GM19438 (cell line): Measurements from ENCODE around the gene TXNDC15.
"Not testable (repeated sequence)": the region's sequence is repeated elsewhere in the genome, so short reads cannot be mapped to it uniquely, and the experiment has no call there.

Source experiments
- ATAC-seq: cut with Tn5 transposase; IDR thresholded peaks from one replicate; pipeline ENCODE4 v1.9.1; 2021; ENCODE audit warnings: low read depth; ENCODE audit not compliant: unreplicated experiment

Gene TXNDC15

DNA sequence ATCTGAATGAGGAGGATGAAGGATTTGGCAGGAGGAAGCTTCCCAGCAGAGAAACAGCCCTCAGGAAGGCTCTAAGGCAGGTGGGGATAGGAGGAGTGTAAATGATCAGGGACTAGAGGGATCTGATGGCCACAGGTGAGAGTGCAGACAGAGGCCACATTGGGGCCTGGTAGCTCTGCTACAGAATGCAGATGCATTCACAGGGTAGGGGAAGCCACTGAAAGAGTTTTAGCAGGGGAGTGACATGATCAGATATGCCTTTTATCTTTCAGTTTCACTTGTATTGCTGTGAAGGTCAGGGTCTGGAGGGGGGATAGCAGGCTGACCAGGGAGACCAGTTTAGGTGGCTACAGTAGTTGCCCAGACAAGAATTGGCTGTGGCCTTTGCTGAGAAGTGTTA is 3.0 kb downstream of the TXNDC15 start:
- no peak for ATAC-seq

DNA sequence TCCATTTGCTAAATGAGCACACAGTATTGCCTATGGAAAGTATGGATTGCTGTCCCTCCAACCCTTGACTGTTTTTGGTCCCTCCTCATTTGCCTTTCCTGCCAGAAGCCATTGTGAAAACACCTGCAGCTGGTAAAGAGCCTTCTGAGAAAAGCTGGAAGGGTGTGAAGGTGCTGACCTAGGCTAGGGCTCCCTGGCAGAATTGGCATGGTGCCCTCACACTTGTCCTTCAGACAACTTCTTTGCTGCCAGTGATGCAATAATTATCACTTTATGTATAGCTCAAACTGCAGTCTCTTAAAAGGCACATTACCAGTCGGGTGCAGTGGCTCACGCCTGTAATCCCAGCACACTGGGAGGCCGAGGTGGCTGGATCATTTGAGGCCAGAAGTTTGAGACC is 4.2 kb downstream of the TXNDC15 start:
- ATAC-seq = no peak

DNA sequence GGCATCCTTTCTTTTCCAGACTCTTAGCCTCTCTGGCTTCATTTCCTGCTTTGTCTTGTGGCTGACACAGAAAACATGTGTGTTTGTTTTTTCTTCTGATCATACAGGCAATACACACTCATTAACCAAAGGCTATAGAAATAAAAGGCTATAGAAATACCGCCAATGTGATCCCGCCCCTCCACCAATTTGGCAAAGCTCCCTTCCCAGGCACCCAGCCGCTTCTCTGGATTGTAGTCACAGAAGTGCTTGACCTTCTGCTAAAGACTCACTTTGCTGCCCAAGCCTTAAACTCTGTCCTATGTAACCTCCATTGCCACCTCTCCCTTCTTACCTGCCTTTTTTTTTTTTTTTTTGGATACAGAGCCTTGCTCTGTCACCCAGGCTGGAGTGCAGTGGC is 5.3 kb downstream of the TXNDC15 start:
- no peak for ATAC-seq

DNA sequence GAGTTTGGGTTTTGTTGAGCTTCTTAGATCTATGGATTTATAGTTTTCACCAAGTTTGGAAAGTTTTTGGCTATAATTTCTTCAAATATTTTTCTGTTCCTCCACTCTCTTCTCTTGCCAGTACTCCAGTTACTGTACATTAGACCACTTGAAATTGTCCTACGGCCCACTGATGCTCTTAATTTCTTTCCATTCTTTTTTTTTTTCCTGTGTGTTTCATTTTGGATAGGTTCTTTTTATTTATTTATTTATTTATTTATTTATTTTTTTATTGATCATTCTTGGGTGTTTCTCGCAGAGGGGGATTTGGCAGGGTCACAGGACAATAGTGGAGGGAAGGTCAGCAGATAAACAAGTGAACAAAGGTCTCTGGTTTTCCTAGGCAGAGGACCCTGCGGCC is 6.8 kb downstream of the TXNDC15 start:
- ATAC-seq = not testable (repeated sequence)

DNA sequence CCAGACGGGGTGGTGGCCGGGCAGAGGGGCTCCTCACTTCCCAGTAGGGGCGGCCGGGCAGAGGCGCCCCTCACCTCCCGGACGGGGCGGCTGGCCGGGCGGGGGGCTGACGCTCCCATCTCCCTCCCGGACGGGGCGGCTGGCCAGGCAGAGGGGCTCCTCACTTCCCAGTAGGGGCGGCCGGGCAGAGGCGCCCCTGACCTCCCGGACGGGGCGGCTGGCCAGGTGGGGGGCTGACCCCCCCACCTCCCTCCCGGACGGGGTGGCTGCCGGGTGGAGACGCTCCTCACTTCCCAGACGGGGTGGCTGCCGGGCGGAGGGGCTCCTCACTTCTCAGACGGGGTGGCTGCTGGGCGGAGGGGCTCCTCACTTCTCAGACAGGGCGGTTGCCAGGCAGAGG is 7.5 kb downstream of the TXNDC15 start:
- ATAC-seq = not testable (repeated sequence)

DNA sequence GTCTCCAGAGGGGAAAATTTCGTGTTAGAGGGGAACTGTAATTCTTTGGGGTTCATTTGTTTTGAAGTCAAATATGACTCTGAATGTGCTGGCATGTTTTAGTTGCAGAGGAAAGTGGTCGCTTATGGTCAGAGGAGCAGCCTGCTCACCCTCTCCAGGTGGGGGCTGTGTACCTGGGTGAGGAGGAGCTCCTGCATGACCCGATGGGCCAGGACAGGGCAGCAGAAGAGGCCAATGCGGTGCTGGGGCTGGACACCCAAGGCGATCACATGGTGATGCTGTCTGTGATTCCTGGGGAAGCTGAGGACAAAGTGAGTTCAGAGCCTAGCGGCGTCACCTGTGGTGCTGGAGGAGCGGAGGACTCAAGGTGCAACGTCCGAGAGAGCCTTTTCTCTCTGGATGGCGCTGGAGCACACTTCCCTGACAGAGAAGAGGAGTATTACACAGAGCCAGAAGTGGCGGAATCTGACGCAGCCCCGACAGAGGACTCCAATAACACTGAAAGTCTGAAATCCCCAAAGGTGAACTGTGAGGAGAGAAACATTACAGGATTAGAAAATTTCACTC is 13.5 kb downstream of the TXNDC15 start:
- no peak for ATAC-seq

DNA sequence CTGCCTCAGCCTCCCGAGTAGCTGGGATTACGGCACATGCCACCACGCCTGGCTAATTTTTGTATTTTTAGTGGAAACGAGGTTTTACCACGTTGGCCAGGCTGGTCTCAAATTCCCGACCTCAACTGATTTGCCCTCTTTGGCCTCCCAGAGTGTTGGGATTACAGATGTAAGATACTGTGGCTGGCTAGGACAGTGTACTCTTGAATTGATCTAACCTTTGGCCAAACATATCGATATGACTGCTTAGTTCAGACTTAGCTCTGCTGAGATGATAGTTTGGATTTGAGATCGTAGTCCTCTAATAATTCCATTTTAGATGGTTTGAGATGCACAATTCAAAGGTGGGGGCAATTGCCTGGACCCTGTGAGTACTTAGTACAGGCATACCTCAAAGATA is 15.2 kb downstream of the TXNDC15 start:
- no peak for ATAC-seq

DNA sequence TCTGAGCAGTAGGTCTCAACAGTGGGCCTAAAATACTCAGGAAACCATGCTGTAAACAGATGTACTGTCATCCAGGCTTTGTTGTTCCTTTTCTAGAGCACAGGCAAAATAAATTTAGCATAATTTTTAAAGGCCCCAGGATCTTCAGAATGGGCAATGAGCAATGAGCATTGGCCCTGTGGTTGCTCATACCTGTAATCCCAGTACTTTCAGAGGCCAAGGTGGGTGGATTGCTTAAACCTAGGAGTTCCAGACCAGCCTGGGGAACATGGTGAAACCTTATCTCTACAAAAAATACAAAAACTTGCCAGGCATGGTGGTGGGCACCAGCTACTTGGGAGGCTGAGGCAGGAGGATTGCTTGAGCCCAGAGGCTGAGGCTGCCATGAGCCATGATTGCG is 17.3 kb downstream of the TXNDC15 start:
- ATAC-seq = no peak

DNA sequence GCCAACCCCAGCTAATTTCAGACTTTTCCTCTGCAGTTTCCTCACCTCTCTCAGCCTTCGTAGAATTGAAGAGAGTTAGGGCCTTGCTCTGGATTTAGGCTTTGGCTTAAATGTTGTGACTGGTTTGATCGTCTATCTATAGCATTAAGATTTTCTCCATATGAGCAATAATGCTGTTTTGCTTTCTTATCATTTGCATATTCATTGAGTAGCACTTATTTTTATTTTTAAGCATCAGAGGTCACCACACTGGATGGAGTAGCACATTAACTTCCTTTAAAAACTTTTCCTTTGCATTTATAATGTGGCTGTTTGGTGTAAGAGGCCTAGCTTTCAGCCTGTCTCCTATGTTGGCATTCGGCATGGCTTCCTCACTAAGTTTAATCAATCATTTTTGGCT is 18.1 kb downstream of the TXNDC15 start:
- no peak for ATAC-seq

DNA sequence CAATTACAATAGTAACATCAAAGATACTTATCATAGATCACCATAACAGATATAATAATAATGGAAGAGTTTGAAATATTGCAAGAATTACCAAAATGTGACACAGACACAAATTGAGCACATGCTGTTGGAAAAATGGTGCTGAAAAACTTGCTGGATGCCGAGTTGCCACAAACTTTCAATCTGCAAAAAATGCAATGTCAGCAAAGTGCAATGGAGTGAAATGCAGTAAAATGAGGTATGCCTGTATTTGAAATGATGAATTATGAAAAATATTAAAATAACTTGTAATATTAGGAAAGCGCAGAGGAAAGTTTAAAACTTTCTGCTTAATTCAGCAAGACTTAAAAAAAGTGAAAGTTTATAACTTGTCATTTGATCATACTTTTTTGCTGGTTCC is 18.8 kb downstream of the TXNDC15 start:
- no peak for ATAC-seq

DNA sequence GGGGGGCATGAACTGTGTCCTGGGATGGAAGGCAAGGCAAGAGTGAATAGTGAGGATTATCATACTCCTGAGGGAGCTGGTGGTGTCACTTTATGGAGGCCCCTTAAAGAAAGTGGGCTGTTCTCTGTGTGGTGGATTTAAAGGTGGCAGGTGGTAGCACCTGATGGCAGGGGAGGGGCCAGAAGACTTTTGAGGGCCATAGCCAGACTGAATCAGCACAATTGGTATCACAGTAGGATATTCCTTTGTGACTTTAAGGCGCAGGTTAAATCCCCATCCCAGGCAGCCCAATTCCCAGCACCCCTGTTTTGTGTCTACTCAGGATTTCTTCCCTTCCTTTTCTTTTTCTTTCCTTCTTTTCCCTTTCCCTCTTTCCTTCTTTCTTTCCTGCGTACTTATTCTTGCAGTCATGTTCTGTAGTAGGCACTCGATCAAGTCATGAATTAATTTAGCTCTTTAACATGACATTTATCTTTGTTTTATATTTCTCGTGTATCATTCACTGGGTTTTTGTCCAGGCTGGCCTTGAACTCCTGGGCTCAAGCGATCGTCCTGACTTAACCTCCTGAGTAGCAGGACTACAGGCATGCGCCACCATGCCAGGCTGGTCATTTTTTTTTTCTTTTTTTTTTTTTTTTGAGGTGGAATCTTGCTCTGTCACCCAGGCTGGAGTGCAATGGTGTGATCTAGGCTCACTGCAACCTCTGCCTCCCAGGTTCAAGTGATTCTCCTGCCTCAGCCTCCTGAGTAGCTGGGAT is 19.8 kb downstream of the TXNDC15 start:
- ATAC-seq = no peak

DNA sequence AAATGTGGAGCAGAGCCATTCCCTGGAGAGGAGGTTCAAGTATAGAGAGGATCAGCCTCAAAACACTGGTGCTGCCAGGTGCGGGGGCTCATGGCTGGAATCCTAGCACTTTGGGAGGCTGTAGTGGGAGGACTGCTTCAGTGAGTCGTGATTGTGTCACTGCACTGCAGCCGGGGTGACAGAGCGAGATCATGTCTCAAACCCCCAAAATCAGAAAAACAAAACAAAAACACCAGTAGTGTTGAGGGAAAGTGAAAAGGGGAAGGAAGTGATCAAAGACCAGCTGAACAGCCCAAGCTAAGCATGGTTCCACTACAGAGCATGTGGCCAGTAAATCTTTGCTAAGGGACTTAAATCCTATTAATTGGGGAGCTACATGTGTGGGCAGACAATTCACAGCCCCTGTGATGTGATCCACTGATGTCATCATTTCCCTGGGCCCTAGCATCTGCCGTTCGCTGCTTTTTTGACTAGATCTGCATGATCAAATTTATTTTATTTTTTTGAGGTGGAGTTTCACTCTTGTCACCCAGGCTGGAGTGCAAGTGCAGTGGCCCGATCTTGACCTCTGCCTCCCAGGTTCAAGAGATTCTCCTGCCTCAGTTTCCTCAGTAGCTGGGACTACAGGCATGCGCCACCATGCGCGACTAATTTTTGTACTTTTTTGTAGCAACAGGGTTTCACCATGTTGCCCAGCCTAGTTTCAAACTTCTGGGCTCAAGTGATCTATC is 28.1 kb downstream of the TXNDC15 start:
- no peak for ATAC-seq

DNA sequence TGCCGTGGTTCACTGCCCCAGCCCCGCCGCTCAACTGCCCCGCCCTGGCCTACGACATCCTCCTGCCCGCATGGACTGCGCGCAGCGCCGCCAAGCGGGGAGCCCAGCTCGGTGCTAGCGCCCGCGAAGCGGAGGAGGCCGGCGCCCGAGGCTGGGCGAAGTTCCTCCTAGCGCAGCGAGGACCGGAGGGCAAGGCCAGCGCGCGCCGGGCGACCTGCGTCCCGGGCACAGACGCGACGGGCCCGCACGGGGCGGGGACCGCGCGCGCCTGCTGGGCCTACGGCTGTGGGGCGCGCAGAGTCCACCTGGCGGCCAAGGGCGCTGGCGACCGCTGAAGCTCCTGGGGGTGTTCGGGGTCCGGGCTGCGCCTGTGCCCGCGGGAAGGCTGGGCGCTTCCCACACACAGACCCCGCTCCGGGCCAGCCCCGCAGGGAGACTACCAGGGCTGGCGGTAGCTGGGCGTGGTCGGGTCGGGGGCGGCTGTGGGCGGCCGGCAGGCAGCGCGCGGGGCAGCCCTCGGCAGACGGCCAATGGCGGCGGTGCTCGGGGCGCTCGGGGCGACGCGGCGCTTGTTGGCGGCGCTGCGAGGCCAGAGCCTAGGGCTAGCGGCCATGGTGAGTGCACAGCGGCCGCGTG is 30.6 kb downstream of the TXNDC15 start, which contains the start of gene PCBD2:
PCBD2 (plus strand) TSS at position 522 of the 636 bp plus-strand sequence; CDS start at position 531, 9 bp downstream.
- peak; percentile 75 for ATAC-seq

DNA sequence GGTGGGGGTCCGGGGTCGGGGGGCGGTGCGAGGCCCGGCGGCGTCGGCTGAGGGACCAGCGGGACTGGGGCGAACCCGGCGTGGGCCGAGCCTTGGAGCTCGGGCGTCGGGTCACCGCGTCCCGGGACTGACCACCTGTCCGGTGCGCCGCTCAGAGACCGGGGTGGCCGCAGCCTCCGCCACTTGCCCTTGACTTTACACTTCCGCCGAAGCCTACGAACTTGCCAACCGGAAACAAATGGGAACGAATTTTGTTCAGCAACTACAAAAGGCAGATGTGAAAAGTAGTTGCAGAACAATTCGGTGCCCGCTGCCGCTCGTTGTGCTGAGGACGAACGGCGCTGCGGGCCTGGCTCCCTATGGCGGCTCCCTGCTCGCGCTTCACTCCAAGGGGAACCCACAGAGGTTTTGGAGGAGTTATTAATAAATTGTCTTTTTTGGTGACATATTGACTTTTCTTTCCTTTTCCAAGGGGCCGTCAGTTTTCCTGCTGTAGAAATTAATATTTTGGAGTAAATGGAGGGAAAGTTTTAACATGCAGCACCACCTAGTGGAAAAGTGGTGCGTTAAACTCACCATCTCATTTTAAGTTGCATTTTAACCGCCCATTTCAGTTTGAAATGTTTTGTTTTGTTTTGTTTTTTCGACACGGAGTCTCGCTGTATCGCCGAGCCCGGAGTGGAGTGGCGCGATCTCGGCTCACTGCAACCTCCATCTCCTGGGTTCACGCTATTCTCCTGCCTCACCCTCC is 31.2 kb downstream of the TXNDC15 start:
- peak; percentile 27 for ATAC-seq

DNA sequence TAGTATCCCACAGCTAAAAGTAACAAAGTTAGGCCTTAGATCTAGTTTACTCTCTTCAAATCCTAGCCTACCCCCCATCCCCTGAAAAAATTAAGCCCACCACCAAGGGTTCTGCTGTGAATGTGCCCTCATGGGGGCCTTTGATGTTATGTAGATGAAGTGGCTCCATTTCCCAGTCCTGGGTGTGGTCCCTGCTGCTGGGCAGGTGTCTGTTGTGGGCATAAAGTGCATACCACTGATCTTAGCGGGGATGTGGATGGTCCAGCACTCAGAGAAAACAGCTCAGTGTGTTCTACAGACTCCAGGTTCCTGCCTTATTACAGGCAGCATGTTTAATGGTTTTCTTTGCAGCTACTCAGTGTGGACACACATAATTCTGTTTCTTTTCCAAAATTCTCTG is 32.6 kb downstream of the TXNDC15 start:
- no peak for ATAC-seq

DNA sequence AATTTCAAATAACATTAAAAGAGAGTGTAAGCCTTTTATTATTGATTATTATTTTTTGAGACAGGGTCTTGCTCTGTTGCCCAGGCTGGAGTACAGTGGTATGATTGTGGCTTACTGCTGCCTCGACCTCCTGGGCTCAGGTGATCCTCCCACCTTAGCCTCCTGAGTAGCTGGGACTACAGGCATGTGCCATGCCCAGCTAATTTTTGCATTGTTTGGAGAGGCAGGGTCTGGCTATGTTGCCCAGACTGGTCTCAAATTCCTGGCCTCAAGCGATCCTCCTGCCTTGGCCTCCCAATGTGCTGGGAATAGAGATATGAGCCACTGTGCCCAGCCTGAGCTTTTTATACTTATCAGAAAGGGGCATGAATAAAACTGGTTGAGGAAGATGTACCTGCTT is 36.6 kb downstream of the TXNDC15 start:
- ATAC-seq = not testable (repeated sequence)

DNA sequence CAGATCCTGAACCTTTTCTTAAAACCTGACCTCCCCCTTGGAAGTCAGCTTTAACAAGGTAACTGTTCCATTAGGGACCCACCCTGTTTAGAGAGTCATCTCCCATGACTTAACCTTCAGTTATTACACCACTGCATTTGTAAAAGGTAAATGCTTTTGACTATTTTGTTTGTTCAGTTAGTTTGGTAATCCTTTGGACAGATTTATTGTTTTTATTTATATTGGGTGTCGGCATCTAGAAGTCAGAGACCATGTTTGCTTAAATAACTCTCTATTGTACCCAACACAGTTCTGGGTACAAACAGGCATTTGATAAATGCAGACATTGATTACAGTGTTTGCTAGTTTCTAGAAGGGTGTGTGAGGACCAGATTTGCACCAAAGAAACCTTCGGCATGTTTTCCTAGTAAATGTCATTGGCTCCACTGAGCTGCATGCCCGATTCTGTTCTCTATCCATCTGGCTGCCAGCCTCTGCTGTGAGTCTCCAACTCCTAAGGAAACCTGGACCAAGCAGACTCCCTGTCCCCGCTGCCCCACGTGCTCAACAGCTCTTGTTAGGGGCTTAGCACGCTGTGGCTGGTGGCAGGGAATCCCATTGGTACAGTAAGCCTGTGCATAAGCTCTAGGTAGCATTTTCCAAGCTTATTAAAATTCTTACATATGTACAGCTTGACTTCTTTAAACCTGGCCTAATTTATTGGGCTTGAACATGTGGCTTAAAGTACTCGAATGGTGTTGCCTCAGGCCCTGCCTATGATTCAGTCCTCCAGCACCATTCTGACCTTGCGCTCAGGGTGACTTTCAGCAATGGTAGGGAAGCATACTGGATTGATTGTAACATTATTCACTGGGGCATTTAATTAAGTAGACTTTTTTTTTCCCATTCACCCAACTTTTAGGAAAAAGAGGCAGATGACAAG is 37.4 kb downstream of the TXNDC15 start:
- no peak for ATAC-seq

DNA sequence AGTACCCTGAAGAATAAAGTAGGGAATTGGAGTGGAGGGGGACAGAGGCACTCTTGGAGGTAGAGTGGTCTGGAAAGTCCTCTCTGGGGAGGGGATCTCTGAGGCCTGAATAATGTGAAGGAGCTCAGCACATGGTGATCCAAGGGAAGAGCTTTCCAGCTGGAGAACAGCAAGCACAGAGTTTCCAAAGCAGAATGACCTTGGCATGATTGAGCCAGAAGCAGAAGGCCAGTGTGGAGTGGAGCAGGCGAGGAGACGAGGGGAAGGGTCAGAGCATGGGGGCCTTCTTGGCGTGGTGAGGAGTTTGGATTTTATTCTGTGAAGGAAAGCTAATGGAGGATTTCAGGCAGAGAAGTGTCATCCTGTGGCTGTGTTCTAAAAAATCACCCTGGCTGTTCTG is 39.1 kb downstream of the TXNDC15 start:
- no peak for ATAC-seq

DNA sequence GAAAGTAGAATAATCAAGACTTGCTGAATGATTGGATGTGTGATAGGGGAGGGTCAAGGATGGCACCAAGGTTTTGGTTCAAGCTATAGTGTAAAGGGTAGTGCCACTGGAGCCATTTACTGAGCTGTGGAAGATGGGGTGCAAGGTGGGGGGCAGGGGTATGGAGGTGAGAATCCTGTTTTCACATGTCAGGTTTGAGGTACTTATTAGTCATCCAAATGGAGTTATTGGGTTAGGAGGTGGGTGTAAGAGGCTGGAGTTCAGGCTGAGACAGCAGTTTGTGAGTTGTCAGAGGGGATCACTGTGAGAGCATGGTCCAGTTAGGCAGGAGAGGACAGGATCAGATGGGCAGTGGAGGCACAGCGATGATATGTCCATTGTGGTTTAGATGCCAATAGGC is 39.6 kb downstream of the TXNDC15 start:
- no peak for ATAC-seq
